Endodermal cell (in vitro differentiated cells): Measurements from ENCODE around the gene GRIK5. TPM values are rescaled to one million over a fixed set of nuclear protein-coding genes. Genes with fewer than 3 reads are reported as not detected.
A peak's percentile ranks its signal among the peaks of the same experiment; 100 is the strongest.

Experiments used
- DNase-seq: peaks from one replicate; pipeline ENCODE4 v3.0.0-alpha.2; 2017
- H3K27ac ChIP-seq: 2 replicates; pipeline ENCODE4 v1.5.1; 2013; ENCODE audit warnings: mild to moderate bottlenecking, low read depth, low read length, moderate library complexity
- H3K27me3 ChIP-seq: 2 replicates; pipeline ENCODE4 v1.6.1; 2013; ENCODE audit warnings: mild to moderate bottlenecking, low read length, moderate library complexity; ENCODE audit not compliant: insufficient read depth, control insufficient read depth, poor library complexity, severe bottlenecking
- H3K36me3 ChIP-seq: 2 replicates; pipeline ENCODE4 v1.7.0; 2013; ENCODE audit warnings: mild to moderate bottlenecking, low read length, moderate library complexity; ENCODE audit not compliant: control insufficient read depth, insufficient read depth
- H3K4me1 ChIP-seq: one replicate; pipeline ENCODE4 v1.7.0; 2013; ENCODE audit warnings: low read length; ENCODE audit not compliant: control insufficient read depth, insufficient read depth
- H3K4me3 ChIP-seq: 2 replicates; pipeline ENCODE4 v1.5.1; 2013; ENCODE audit warnings: mild to moderate bottlenecking, low read length, moderate library complexity
- H3K9ac ChIP-seq: 2 replicates; pipeline ENCODE4 v1.6.1; 2013; ENCODE audit warnings: mild to moderate bottlenecking, low read length, moderate library complexity; ENCODE audit not compliant: poor library complexity, severe bottlenecking; ENCODE audit errors: extremely low read depth
- H3K9me3 ChIP-seq: 2 replicates; pipeline ENCODE4 v1.6.1; 2013; ENCODE audit warnings: mild to moderate bottlenecking, low read length, moderate library complexity; ENCODE audit not compliant: control insufficient read depth
- H3K27ac Mint-ChIP-seq: 2 replicates; pipeline ENCODE4 v1.8.0; 2020; ENCODE audit warnings: mixed read lengths
- H3K27me3 Mint-ChIP-seq: 2 replicates; pipeline ENCODE4 v1.8.0; 2021; ENCODE audit warnings: mild to moderate bottlenecking, mixed read lengths; ENCODE audit not compliant: insufficient read depth
- H3K36me3 Mint-ChIP-seq: 2 replicates; pipeline ENCODE4 v1.8.0; 2020; ENCODE audit warnings: low read depth, mixed read lengths
- H3K4me1 Mint-ChIP-seq: 2 replicates; pipeline ENCODE4 v1.8.0; 2020; ENCODE audit warnings: mixed read lengths
- H3K4me3 Mint-ChIP-seq: 2 replicates; pipeline ENCODE4 v1.8.0; 2020; ENCODE audit warnings: mild to moderate bottlenecking, moderate library complexity, mixed read lengths
- H3K9me3 Mint-ChIP-seq: 2 replicates; pipeline ENCODE4 v1.8.0; 2020; ENCODE audit warnings: mild to moderate bottlenecking, mixed read lengths
- CTCF ChIP-seq: fragments of 200-600 bp; sonication (generic); conservative IDR thresholded peaks from 2 replicates; pipeline ENCODE4 v1.5.0; 2021; ENCODE audit warnings: antibody characterized with exemption, mild to moderate bottlenecking
- WGBS, 2 experiments: methylation state at CpG; one replicate each; pipeline versions ENCODE4 v1.1.5 to v1.1.7; 2013; ENCODE audit warnings: missing lambda C conversion rate in 2 of 2, mixed read lengths in 1 of 2; ENCODE audit not compliant: insufficient coverage in 1 of 2, insufficient read length in 1 of 2; 5-methylcytosine and 5-hydroxymethylcytosine counted together
- long read RNA-seq, 4 experiments: library from polyadenylated mRNA in 2 of 4; library from RNA in 1 of 4; library from capped mRNA in 1 of 4; stranded (forward) in 3 of 4; unstranded in 1 of 4; transcript quantifications; one replicate each; pipeline ENCODE4 v2.0.0, GENCODE V29; 2020 to 2021; ENCODE audit warnings: inconsistent platforms in 1 of 4
- polyA plus RNA-seq, 2 experiments: library from polyadenylated mRNA; stranded (reverse); fragments of 50-300 nt; gene quantifications; one replicate each; pipeline ENCODE4 v1.2.3, GENCODE V29; 2013
- total RNA-seq, 2 donors: library from RNA; stranded (reverse); fragmentation: NEBNext Ultra II Directional in 1 of 2; extraction: Animal tissue kit (Norgen Biotek cat#: 25700) in 1 of 2; gene quantifications; 2 replicates in 1 of 2; 3 replicates in 1 of 2; pipeline ENCODE4 v1.2.1, GENCODE V29; 2021

Gene GRIK5, protein sequence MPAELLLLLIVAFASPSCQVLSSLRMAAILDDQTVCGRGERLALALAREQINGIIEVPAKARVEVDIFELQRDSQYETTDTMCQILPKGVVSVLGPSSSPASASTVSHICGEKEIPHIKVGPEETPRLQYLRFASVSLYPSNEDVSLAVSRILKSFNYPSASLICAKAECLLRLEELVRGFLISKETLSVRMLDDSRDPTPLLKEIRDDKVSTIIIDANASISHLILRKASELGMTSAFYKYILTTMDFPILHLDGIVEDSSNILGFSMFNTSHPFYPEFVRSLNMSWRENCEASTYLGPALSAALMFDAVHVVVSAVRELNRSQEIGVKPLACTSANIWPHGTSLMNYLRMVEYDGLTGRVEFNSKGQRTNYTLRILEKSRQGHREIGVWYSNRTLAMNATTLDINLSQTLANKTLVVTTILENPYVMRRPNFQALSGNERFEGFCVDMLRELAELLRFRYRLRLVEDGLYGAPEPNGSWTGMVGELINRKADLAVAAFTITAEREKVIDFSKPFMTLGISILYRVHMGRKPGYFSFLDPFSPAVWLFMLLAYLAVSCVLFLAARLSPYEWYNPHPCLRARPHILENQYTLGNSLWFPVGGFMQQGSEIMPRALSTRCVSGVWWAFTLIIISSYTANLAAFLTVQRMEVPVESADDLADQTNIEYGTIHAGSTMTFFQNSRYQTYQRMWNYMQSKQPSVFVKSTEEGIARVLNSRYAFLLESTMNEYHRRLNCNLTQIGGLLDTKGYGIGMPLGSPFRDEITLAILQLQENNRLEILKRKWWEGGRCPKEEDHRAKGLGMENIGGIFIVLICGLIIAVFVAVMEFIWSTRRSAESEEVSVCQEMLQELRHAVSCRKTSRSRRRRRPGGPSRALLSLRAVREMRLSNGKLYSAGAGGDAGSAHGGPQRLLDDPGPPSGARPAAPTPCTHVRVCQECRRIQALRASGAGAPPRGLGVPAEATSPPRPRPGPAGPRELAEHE
- total RNA-seq: 10 to 100 TPM; 21.6 to 38.7 TPM
- polyA plus RNA-seq (2013, experiment 1 of 2): 25.2 TPM
- 21.7 TPM for polyA plus RNA-seq (2013, experiment 2 of 2)
- long read RNA-seq, experiment 1, partial matches to known transcripts: 3 of 12 reads
- long read RNA-seq, experiment 1, other reads (novel, unspliced or antisense): 4 of 12 reads
- long read RNA-seq, experiment 2, partial matches to known transcripts: 5 of 12 reads
- long read RNA-seq, experiment 2, other reads (novel, unspliced or antisense): 6 of 12 reads
- long read RNA-seq, experiment 3, partial matches to known transcripts: 0 of 4 reads
- long read RNA-seq, experiment 3, other reads (novel, unspliced or antisense): 4 of 4 reads
- long read RNA-seq, experiment 4, partial matches to known transcripts: 0 of 1 reads
- long read RNA-seq, experiment 4, other reads (novel, unspliced or antisense): 1 of 1 reads

- Histone ChIP-seq H3K27me3 (no peaks in the 10 kb centered on the region), H3K4me3 (peak within 1 kb of the TSS; percentile 60), H3K9me3 (no peaks in the 10 kb centered on the region), H3K27ac (no peak within 1 kb of the TSS), H3K36me3 (no peaks in the 10 kb centered on the region), H3K9ac (no peak within 1 kb of the TSS), H3K4me1 (no peaks in the 10 kb centered on the region)
- no peak for TF ChIP-seq CTCF
- no peak within 1 kb of the TSS for H3K4me3 Mint-ChIP-seq
- no peak within 1 kb of the TSS for H3K27ac Mint-ChIP-seq
- H3K36me3 Mint-ChIP-seq: no peaks in the 10 kb centered on the region
- peaks cover 4% of the 10 kb centered on the region for H3K4me1 Mint-ChIP-seq
- WGBS, 2 experiments: 0 to 27% methylated on average over 1 to 22 of the region's 29 CpGs
- peak; percentile 80 for DNase-seq
- peaks cover 4% of the 10 kb centered on the region for H3K27me3 Mint-ChIP-seq
- no peaks in the 10 kb centered on the region for H3K9me3 Mint-ChIP-seq
Measured at GRCh38 chr19:42069619-42070351, at the start of gene GRIK5. GRIK5 (minus strand) TSS chr19:42070206; CDS start chr19:42065770, 4,436 bp downstream.

DNA sequence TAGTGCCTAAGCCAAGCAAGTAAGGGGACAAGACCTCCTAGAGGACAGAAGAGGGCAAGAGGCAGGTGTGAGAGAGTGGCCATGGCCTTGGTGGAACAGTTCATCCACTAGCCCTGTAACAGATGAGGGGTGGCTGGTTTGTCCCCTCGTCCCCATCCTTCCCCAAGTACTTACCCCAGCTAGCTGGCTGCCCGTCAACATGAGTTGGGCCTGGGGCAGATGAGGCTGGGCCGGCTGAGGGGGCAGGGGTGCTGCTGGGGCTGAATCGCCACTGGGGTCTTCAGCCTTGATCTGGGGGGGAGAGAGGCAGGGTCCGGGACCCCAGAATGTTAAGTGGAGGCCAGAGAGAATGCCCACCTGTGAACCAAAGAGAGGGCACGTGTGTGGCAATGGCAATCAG is 47.1 kb upstream of the GRIK5 start:
- 87 to 100% methylated on average over 2 to 6 of the region's 6 CpGs for WGBS, 2 experiments
- Histone ChIP-seq H3K4me1 (no peaks in the 10 kb centered on the region), H3K4me3 (no peak overlapping the region), H3K9ac (no peak overlapping the region), H3K36me3 (no peaks in the 10 kb centered on the region), H3K9me3 (no peaks in the 10 kb centered on the region), H3K27ac (no peak overlapping the region), H3K27me3 (no peaks in the 10 kb centered on the region)
- H3K4me1 Mint-ChIP-seq: peaks cover 9% of the 10 kb centered on the region
- H3K36me3 Mint-ChIP-seq: no peaks in the 10 kb centered on the region
- no peak overlapping the region for H3K27ac Mint-ChIP-seq
- TF ChIP-seq CTCF: no peak
- H3K4me3 Mint-ChIP-seq: no peak overlapping the region
- peaks cover 2% of the 10 kb centered on the region for H3K27me3 Mint-ChIP-seq
- no peaks in the 10 kb centered on the region for H3K9me3 Mint-ChIP-seq
- no peak for DNase-seq
